WERI-Rb-1 (cell line): ENCODE results near the gene PPFIBP2.

ENCODE experiments used
- DNase-seq: peaks from one replicate; pipeline ENCODE4 v3.0.0-alpha.2; 2020
- H3K27ac ChIP-seq: fragments of 250-450 bp; sonication (Bioruptor Pico); 2 replicates; pipeline ENCODE4 v1.5.1; 2020; ENCODE audit warnings: mild to moderate bottlenecking, moderate library complexity
- H3K27me3 ChIP-seq: fragments of 250-450 bp; sonication (Bioruptor Pico); 2 replicates; pipeline ENCODE4 v1.5.1; 2021; ENCODE audit warnings: mild to moderate bottlenecking, low read depth, moderate library complexity; ENCODE audit not compliant: insufficient read depth, severe bottlenecking
- H3K36me3 ChIP-seq: fragments of 250-450 bp; sonication (Bioruptor Pico); 2 replicates; pipeline ENCODE4 v1.5.1; 2020; ENCODE audit warnings: mild to moderate bottlenecking, moderate library complexity
- H3K4me3 ChIP-seq: 2 replicates; pipeline ENCODE4 v1.5.1; 2011; ENCODE audit warnings: low read depth, mild to moderate bottlenecking, control low read depth, low read length
- H3K9me3 ChIP-seq: fragments of 250-450 bp; sonication (Bioruptor Pico); 2 replicates; pipeline ENCODE4 v1.5.1; 2021; ENCODE audit warnings: mild to moderate bottlenecking, moderate library complexity; ENCODE audit not compliant: severe bottlenecking
- TF ChIP-seq, protein P1 (sequence below): IDR thresholded peaks from 2 replicates; pipeline ENCODE4 v1.5.1; 2011; ENCODE audit warnings: low read depth, mild to moderate bottlenecking, control low read depth, inconsistent platforms, low read length

The PPFIBP2 gene

DNA sequence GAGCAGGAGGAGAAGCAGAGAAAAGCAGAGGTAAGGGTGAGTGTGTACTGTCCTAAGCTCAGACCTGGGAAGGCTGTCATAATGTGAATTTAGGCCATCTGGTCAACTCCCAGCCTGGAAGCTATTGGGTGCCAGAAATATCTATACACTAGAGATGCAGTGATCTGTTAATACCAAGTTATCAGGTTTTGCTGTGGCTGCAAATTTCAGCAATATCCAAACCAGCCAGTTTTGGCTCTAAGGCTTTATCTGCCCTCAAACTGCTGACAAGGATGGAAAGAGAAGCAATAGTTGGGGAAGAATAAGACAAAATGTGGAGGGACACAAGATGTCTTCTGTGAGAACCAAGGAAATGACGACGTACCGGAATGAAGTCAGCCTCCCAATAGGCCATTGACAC is 96.6 kb downstream of the PPFIBP2 start:
- Histone ChIP-seq H3K9me3 (no peaks in the 10 kb centered on the region), H3K36me3 (no peaks in the 10 kb centered on the region), H3K4me3 (no peak overlapping the region), H3K27ac (no peak overlapping the region), H3K27me3 (no peaks in the 10 kb centered on the region)
- TF ChIP-seq, protein P1, sequence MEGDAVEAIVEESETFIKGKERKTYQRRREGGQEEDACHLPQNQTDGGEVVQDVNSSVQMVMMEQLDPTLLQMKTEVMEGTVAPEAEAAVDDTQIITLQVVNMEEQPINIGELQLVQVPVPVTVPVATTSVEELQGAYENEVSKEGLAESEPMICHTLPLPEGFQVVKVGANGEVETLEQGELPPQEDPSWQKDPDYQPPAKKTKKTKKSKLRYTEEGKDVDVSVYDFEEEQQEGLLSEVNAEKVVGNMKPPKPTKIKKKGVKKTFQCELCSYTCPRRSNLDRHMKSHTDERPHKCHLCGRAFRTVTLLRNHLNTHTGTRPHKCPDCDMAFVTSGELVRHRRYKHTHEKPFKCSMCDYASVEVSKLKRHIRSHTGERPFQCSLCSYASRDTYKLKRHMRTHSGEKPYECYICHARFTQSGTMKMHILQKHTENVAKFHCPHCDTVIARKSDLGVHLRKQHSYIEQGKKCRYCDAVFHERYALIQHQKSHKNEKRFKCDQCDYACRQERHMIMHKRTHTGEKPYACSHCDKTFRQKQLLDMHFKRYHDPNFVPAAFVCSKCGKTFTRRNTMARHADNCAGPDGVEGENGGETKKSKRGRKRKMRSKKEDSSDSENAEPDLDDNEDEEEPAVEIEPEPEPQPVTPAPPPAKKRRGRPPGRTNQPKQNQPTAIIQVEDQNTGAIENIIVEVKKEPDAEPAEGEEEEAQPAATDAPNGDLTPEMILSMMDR = no peak
- DNase-seq = no peak

DNA sequence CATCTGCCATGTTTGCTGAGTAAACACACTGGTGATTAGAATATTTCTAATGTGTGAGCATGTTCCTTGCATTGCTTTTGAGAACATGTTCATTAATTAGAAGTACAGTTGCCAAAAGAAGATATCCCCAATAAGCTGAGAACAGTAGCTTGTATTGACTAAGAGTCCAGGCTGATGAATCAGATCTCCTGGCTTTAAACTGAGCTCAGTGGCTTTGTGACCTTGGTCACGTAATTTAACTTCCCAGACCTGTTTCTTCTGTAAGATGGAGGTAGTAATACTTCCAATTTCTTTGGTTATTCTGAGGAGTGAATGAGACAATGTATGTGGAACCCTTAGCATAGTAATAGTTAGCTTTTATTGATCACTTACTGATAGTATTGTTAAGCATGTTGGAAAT is 97.6 kb downstream of the PPFIBP2 start:
- no peak overlapping the region for H3K27ac ChIP-seq
- no peak for DNase-seq
- TF ChIP-seq, protein P1 = no peak
- no peaks in the 10 kb centered on the region for H3K9me3 ChIP-seq
- H3K36me3 ChIP-seq = no peaks in the 10 kb centered on the region
- no peaks in the 10 kb centered on the region for H3K27me3 ChIP-seq
- H3K4me3 ChIP-seq = no peak overlapping the region

DNA sequence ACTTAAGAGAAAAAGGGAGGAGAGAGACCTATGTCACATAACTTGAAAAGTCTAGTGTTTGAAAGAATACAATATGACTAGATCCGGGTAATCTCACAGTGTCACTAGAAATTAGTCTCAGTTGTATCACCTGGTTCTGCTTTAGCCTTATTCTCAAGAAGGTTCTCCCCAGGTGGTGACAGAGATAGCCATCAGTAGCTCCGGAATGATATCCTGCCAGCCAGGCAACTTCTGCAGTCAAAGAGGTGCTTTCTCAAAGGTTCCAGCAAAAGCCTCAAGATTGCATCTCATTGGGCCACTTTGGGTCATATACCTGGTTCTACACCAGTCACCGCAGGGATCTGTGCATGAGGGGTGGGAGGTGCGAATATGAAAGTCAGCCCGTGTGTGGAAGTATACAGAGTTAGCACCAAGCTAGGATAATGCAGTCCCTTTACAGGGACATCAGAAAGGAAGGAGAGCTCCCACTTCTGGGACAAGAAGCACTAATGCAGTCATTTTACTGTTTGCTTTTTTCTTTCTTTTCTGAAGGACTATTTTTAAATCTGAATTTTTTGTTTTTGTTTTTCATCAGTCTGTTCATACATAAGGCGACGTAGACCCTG is 98.4 kb downstream of the PPFIBP2 start:
- no peaks in the 10 kb centered on the region for H3K27me3 ChIP-seq
- H3K36me3 ChIP-seq = no peaks in the 10 kb centered on the region
- no peaks in the 10 kb centered on the region for H3K9me3 ChIP-seq
- H3K4me3 ChIP-seq = no peak overlapping the region
- TF ChIP-seq, protein P1 = no peak
- DNase-seq = no peak
- no peak overlapping the region for H3K27ac ChIP-seq

DNA sequence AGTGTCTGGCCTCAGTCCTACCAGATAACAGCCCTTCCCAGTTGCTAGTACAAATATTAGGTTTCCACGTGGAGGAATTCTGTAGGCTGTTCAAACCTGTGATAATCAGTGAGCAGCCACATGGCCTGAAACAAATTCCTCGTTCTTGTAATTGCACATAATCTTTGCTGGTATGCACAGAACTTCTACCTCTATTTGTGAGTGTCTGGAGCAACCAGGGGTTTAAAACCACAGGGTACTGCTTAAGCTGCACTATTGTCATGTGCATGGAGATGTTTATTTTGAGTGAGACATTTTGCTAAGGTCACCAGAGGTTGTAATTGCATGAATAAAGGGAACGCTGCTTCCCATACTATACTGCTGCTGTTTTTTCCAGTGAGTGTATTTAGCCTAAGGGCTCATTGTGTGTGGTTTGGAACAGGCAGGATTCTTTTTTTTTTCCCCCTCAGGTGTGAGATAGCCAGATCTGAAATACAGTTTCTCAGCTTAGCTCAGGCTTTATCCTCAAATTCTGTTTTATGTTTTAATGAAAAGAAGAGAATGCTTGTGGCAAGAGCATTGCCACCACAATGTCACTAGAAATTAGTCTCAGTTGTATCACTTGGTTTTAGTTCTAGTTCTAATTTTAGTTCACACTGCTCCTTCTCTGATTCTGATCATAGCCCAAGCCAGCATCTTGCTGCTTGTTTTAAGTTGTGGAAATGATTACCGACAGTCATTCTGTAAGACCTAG is 99.0 kb downstream of the PPFIBP2 start:
- no peaks in the 10 kb centered on the region for H3K9me3 ChIP-seq
- no peak for DNase-seq
- H3K36me3 ChIP-seq = no peaks in the 10 kb centered on the region
- no peak overlapping the region for H3K4me3 ChIP-seq
- TF ChIP-seq, protein P1 = no peak
- no peaks in the 10 kb centered on the region for H3K27me3 ChIP-seq
- no peak overlapping the region for H3K27ac ChIP-seq

DNA sequence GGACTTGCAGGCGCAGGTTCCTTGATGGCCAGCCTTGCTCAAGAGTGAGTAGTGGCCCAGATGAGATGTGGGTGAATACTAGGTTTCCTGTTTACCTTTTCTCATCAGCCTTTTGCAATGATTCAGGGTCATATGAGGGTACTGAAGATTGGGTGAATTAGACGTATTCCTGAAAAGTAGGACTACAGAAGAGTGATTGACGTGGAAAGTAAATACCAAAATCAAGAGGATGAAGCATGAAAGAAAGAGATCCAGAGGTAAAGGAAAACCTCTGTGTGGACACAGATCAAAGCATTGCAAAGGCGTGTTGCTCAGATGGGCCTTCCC is 99.6 kb downstream of the PPFIBP2 start:
- DNase-seq = no peak
- Histone ChIP-seq H3K4me3 (no peak overlapping the region), H3K27me3 (no peaks in the 10 kb centered on the region), H3K36me3 (no peaks in the 10 kb centered on the region), H3K9me3 (no peaks in the 10 kb centered on the region), H3K27ac (no peak overlapping the region)
- TF ChIP-seq, protein P1 = no peak

DNA sequence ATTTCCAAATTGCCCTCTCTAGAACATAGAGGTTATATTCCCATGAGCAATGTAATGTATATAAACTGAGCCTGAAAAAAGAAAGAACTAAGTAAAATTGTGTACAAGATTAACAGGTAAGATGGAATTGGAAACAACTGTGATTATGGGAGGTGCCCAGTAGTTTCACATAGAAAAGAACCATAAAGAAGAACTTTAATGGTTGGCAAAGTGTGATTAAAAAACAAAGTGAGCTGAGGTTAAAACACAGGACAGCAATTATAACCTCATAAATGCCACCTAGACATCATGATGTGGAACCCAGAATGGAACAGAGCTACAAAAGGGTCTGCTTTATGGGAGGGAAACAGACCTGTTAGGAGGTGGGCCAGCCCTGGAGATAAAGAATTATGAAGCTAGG is 100.9 kb downstream of the PPFIBP2 start:
- Histone ChIP-seq H3K4me3 (no peak overlapping the region), H3K9me3 (no peaks in the 10 kb centered on the region), H3K27me3 (no peaks in the 10 kb centered on the region), H3K27ac (no peak overlapping the region), H3K36me3 (no peaks in the 10 kb centered on the region)
- DNase-seq = no peak
- TF ChIP-seq, protein P1 = no peak
